B cell (primary cell): ENCODE data around the gene TSPO. TPM values are rescaled to one million over a fixed set of nuclear protein-coding genes. Genes with fewer than 3 reads are reported as not detected.

Experiments
- ATAC-seq: fragments of 200-7000 bp; cut with Tn5 transposase; one replicate; pipeline ENCODE4 v1.10.0; 2021; ENCODE audit warnings: low read depth, mild to moderate bottlenecking, moderate number of reproducible peaks, moderate library complexity
- CTCF ChIA-PET: fragments of 350-600 bp; sonication (Branson Sonifier 250); formaldehyde crosslinking; loops from one replicate; lab custom pipeline; 2021; ENCODE audit warnings: antibody characterized with exemption, inconsistent platforms; lab: Charles Lee
- POLR2A ChIA-PET: fragments of 350-600 bp; sonication (Branson Sonifier 250); formaldehyde crosslinking; loops from one replicate; lab custom pipeline; 2021; ENCODE audit warnings: antibody characterized with exemption; lab: Charles Lee
- DNase-seq: peaks from one replicate; pipeline ENCODE4 v3.0.0; 2013
- H2AFZ ChIP-seq: 2 replicates; pipeline ENCODE4 v1.6.1; 2012; ENCODE audit warnings: mild to moderate bottlenecking, low read depth, low read length; ENCODE audit not compliant: insufficient read depth, poor library complexity, severe bottlenecking
- H3K27ac ChIP-seq, 2 donors: 1 replicate in 1 of 2; 2 replicates in 1 of 2; pipeline ENCODE4 v1.5.1; 2012 to 2013; ENCODE audit warnings: low read length in 2 of 2, mild to moderate bottlenecking in 2 of 2, moderate library complexity in 1 of 2
- H3K27me3 ChIP-seq, 4 experiments: fragments of 200-600 bp in 1 of 4; sonication (generic) in 1 of 4; replicated peaks in 1 of 4; 1 replicate in 2 of 4; 2 replicates in 2 of 4; pipeline versions ENCODE4 v1.6.1 to v1.7.0; 2013 to 2016; ENCODE audit warnings: low read length in 3 of 4, mild to moderate bottlenecking in 2 of 4, mixed read lengths in 1 of 4, moderate library complexity in 1 of 4; ENCODE audit not compliant: insufficient read depth in 4 of 4, control insufficient read depth in 3 of 4; ENCODE audit errors: control extremely low read depth in 1 of 4
- H3K36me3 ChIP-seq, 2 experiments: replicated peaks in 1 of 2; 1 replicate in 1 of 2; 2 replicates in 1 of 2; pipeline versions ENCODE4 v1.6.1 to v1.7.1; 2013; ENCODE audit warnings: low read length in 1 of 2; ENCODE audit not compliant: insufficient read depth in 2 of 2, control insufficient read depth in 1 of 2; ENCODE audit errors: control extremely low read depth in 1 of 2, extremely low read depth in 1 of 2
- H3K4me1 ChIP-seq, 2 donors: fragments of 200-600 bp in 1 of 2; sonication (generic) in 1 of 2; 1 replicate in 1 of 2; 2 replicates in 1 of 2; pipeline versions ENCODE4 v1.5.1 to v1.6.1; 2013 to 2017; ENCODE audit warnings: low read length in 2 of 2; ENCODE audit not compliant: control insufficient read depth in 2 of 2, insufficient read depth in 2 of 2
- H3K4me2 ChIP-seq: replicated peaks from 2 replicates; pipeline ENCODE3; 2012; ENCODE audit warnings: mild to moderate bottlenecking, low read depth, low read length; ENCODE audit not compliant: poor library complexity, severe bottlenecking
- H3K4me3 ChIP-seq, 5 experiments: fragments of 200-600 bp in 1 of 5; sonication (generic) in 1 of 5; 1 replicate in 3 of 5; 2 replicates in 2 of 5; pipeline versions ENCODE4 v1.5.1 to v1.7.0; 2011 to 2016; ENCODE audit warnings: low read length in 4 of 5, mild to moderate bottlenecking in 4 of 5, low read depth in 2 of 5, control low read depth in 1 of 5, moderate library complexity in 1 of 5; ENCODE audit not compliant: insufficient read depth in 1 of 5; ENCODE audit errors: control extremely low read depth in 1 of 5, extremely low read depth in 1 of 5
- H3K79me2 ChIP-seq: fragments of 200-600 bp; sonication (generic); one replicate; pipeline ENCODE4 v1.6.0; 2016; ENCODE audit warnings: low read length; ENCODE audit not compliant: control insufficient read depth, insufficient read depth
- H3K9ac ChIP-seq: fragments of 200-600 bp; sonication (generic); 2 replicates; pipeline ENCODE4 v1.6.1; 2017; ENCODE audit warnings: mild to moderate bottlenecking, low read length, moderate library complexity
- H3K9me3 ChIP-seq, 3 donors: one replicate each; pipeline versions ENCODE4 v1.6.1 to v1.7.1; 2013; ENCODE audit warnings: low read length in 2 of 3; ENCODE audit not compliant: control insufficient read depth in 2 of 3, insufficient read depth in 1 of 3; ENCODE audit errors: control extremely low read depth in 1 of 3
- H4K20me1 ChIP-seq: 2 replicates; pipeline ENCODE4 v1.6.0; 2012; ENCODE audit warnings: mild to moderate bottlenecking, low read length; ENCODE audit not compliant: insufficient read depth, control insufficient read depth, poor library complexity, severe bottlenecking
- H3K27ac Mint-ChIP-seq: one replicate; pipeline ENCODE4 v1.8.0; 2021; ENCODE audit warnings: mixed read lengths
- H3K27me3 Mint-ChIP-seq: one replicate; pipeline ENCODE4 v1.8.0; 2021; ENCODE audit warnings: mixed read lengths
- H3K4me1 Mint-ChIP-seq: one replicate; pipeline ENCODE4 v1.8.0; 2021; ENCODE audit warnings: mixed read lengths
- H3K4me3 Mint-ChIP-seq: one replicate; pipeline ENCODE4 v1.8.0; 2021; ENCODE audit warnings: mixed read lengths
- H3K9me3 Mint-ChIP-seq: one replicate; pipeline ENCODE4 v1.8.0; 2022; ENCODE audit warnings: mixed read lengths; ENCODE audit not compliant: insufficient read depth
- CTCF ChIP-seq: fragments of 200-600 bp; IDR thresholded peaks from one replicate; pipeline ENCODE4 v1.8.0; 2022; ENCODE audit warnings: antibody characterized with exemption, mild to moderate bottlenecking
- EZH2 ChIP-seq: IDR thresholded peaks from 2 replicates; pipeline ENCODE4 v1.6.1; 2012; ENCODE audit warnings: borderline replicate concordance, low read depth, mild to moderate bottlenecking, moderate library complexity, low read length; ENCODE audit not compliant: insufficient read depth, poor library complexity, severe bottlenecking
- WGBS: methylation state at CpG from one replicate; pipeline ENCODE4 v1.1.5; 2013; ENCODE audit warnings: missing lambda C conversion rate; ENCODE audit not compliant: insufficient coverage; 5-methylcytosine and 5-hydroxymethylcytosine counted together
- intact Hi-C: fragments of 100-400 bp; cut with micrococcal nuclease; formaldehyde crosslinking; loops from one replicate; pipeline ENCODE4 v1.10.0; 2022
- polyA plus RNA-seq: library from polyadenylated mRNA; depleted of rRNA; stranded (reverse); fragments of >200 nt; gene quantifications from 2 replicates; pipeline ENCODE4 v1.2.3, GENCODE V29; 2012
- total RNA-seq, 2 donors: library from RNA; stranded (reverse); fragments of 120-200 nt in 1 of 2; gene quantifications; 1 replicate in 1 of 2; 2 replicates in 1 of 2; pipeline versions ENCODE4 v1.2.3 to v1.2.4, GENCODE V29; 2013 to 2022

TSPO gene
- total and polyA plus RNA-seq, 2 donors (not counting 1 experiment from before 2014, with no cell fraction given) = 54.9 to 94.2 TPM

GRCh38 chr22:43200031-43200430, 48.7 kb downstream of the TSPO start:
- no peak overlapping the region for H2AFZ ChIP-seq
- Mint-ChIP-seq H3K9me3 (no peaks in the 10 kb centered on the region), H3K27ac (no peak overlapping the region), H3K4me1 (no peaks in the 10 kb centered on the region), H3K27me3 (peaks cover 18% of the 10 kb centered on the region), H3K4me3 (no peak overlapping the region)
- 84% methylated on average over 17 of the region's 17 CpGs for WGBS
- no peak for ATAC-seq
- H4K20me1 ChIP-seq = no peaks in the 10 kb centered on the region
- H3K4me3 ChIP-seq = no peak overlapping the region
- no peak for DNase-seq
- ChIA-PET CTCF (no interaction called here), POLR2A (no interaction called here)
- no peaks in the 10 kb centered on the region for H3K79me2 ChIP-seq
- H3K36me3 ChIP-seq = no peaks in the 10 kb centered on the region
- H3K27me3 ChIP-seq = peaks cover 0 to 4% (median 1%) of the 10 kb centered on the region in 4 experiments
- no peaks in the 10 kb centered on the region for H3K9me3 ChIP-seq
- intact Hi-C loops = no loop called here
- H3K27ac ChIP-seq = no peak overlapping the region
- H3K4me2 ChIP-seq = no peak overlapping the region
- no peaks in the 10 kb centered on the region for H3K4me1 ChIP-seq
- TF ChIP-seq CTCF (no peak), EZH2 (no peak)
- no peak overlapping the region for H3K9ac ChIP-seq

- 86% methylated on average over 13 of the region's 13 CpGs for WGBS
These were observed 49.2 kb downstream of the TSPO start for GRCh38 chr22:43200555-43200954.

More at GRCh38 chr22:43200555-43200954, 49.2 kb downstream of the TSPO start:
- ATAC-seq = no peak
- no peaks in the 10 kb centered on the region for H3K79me2 ChIP-seq
- peaks cover 0 to 2% of the 10 kb centered on the region in 2 donors for H3K4me1 ChIP-seq
- no peak overlapping the region for H3K4me3 ChIP-seq
- intact Hi-C loops = no loop called here
- no peak overlapping the region for H2AFZ ChIP-seq
- peaks cover 0 to 4% (median 1%) of the 10 kb centered on the region in 4 experiments for H3K27me3 ChIP-seq
- H3K4me3 Mint-ChIP-seq = no peak overlapping the region
- no peaks in the 10 kb centered on the region for H3K4me1 Mint-ChIP-seq
- no peaks in the 10 kb centered on the region for H4K20me1 ChIP-seq
- H3K27ac ChIP-seq = no peak overlapping the region
- no peaks in the 10 kb centered on the region for H3K9me3 Mint-ChIP-seq
- no peak overlapping the region for H3K27ac Mint-ChIP-seq
- TF ChIP-seq EZH2 = no peak
- TF ChIP-seq CTCF = no peak
- POLR2A ChIA-PET = no interaction called here
- peaks cover 17% of the 10 kb centered on the region for H3K27me3 Mint-ChIP-seq
- DNase-seq = no peak
- no peaks in the 10 kb centered on the region for H3K9me3 ChIP-seq
- H3K36me3 ChIP-seq = no peaks in the 10 kb centered on the region
- CTCF ChIA-PET = no interaction called here
- H3K9ac ChIP-seq = no peak overlapping the region
- no peak overlapping the region for H3K4me2 ChIP-seq
